ENCODE results near the gene SRY.
"Not testable (repeated sequence)": the region's sequence is repeated elsewhere in the genome, so short reads cannot be mapped to it uniquely, and the experiment has no call there.

SRY gene

GRCh38 chrY:2787600-2787999 lies at the start of gene SRY:
Gene SRY, minus strand, starts transcription at chrY:2787682. Its CDS starts 79 bp downstream, at chrY:2787603.
- in situ Hi-C loops (cut with HindIII; ENCODE audit: low sequenced_read_pairs): no loop called here
- no peak for DNase-seq (ENCODE audit: low read depth, low spot score)
- H3K4me3 ChIP-seq (ENCODE audit: low read depth, low read length): no peak within 1 kb of the TSS
- no peak for TF ChIP-seq CTCF (IDR thresholded peaks at IDR 0.05; ENCODE audit: low read depth, low read length)

DNA sequence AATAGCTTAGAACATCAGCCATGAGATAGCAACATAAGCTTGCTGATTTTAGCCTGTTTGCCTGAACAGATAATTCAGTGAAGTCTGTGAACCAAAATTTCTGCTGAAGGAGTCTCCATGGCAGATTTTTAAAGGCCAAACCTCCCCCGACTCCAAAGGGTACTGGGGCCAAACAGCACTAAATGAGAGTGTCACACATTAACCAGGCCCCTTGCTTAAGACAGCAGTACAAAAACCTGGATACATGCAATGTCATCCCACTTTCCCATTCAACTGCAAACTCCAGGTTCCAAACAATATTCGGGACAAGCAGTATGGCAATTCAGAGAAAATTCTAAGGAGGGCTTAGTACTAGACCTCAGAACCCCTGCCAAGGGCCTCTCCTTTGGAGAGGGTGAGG lies 49.6 kb upstream of the SRY start:
- in situ Hi-C loops (cut with HindIII; ENCODE audit: low sequenced_read_pairs): no loop called here
- no peak for DNase-seq (ENCODE audit: low read depth, low spot score)
- no peak for TF ChIP-seq CTCF (IDR thresholded peaks at IDR 0.05; ENCODE audit: low read depth, low read length)
- H3K4me3 ChIP-seq (ENCODE audit: low read depth, low read length): no peak overlapping the region

DNA sequence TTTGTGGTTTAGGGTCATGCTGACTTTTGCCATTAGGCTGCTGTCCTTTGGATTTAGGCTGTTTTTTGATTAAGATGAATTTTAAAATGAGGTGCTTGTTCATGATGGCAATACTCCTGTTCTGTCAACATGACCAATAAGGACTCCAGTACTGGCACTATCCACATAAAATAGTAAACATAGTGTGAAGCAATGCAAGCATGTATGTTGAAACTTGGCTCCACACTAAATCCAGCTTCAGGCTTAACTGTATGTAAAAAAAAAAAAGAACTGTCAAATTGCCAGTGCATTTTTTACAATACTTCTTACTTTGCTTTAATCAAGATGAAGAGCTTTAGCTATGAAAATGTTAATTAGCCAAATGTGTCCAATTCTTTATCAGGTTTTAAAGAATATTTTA lies 47.7 kb upstream of the SRY start:
- in situ Hi-C loops (cut with HindIII; ENCODE audit: low sequenced_read_pairs): no loop called here
- H3K4me3 ChIP-seq (ENCODE audit: low read depth, low read length): no peak overlapping the region
- TF ChIP-seq CTCF (IDR thresholded peaks at IDR 0.05; ENCODE audit: low read depth, low read length): no peak
- DNase-seq (ENCODE audit: low read depth, low spot score): no peak

GRCh38 chrY:2828497-2828896 lies 41.0 kb upstream of the SRY start:
- no peak for TF ChIP-seq CTCF (IDR thresholded peaks at IDR 0.05; ENCODE audit: low read depth, low read length)
- in situ Hi-C loops (cut with HindIII; ENCODE audit: low sequenced_read_pairs): no loop called here
- DNase-seq (ENCODE audit: low read depth, low spot score): no peak

GRCh38 chrY:2824471-2824870 lies 37.0 kb upstream of the SRY start:
- TF ChIP-seq CTCF (IDR thresholded peaks at IDR 0.05; ENCODE audit: low read depth, low read length): no peak
- H3K4me3 ChIP-seq (ENCODE audit: low read depth, low read length): no peak overlapping the region
- DNase-seq (ENCODE audit: low read depth, low spot score): no peak
- in situ Hi-C loops (cut with HindIII; ENCODE audit: low sequenced_read_pairs): no loop called here

More at GRCh38 chrY:2828497-2828896, 41.0 kb upstream of the SRY start:
- H3K4me3 ChIP-seq (ENCODE audit: low read depth, low read length): no peak overlapping the region

GRCh38 chrY:2817146-2817896 lies 29.8 kb upstream of the SRY start:
- H3K4me3 ChIP-seq (ENCODE audit: low read depth, low read length); DNase-seq (ENCODE audit: low read depth, low spot score); in situ Hi-C loops (cut with HindIII; ENCODE audit: low sequenced_read_pairs): not testable (repeated sequence)

- TF ChIP-seq CTCF (IDR thresholded peaks at IDR 0.05; ENCODE audit: low read depth, low read length): no peak
- no peak for DNase-seq (ENCODE audit: low read depth, low spot score)
- in situ Hi-C loops (cut with HindIII; ENCODE audit: low sequenced_read_pairs): no loop called here
- H3K4me3 ChIP-seq (ENCODE audit: low read depth, low read length): no peak overlapping the region
Observed at GRCh38 chrY:2800246-2800645, 12.8 kb upstream of the SRY start.

Measured in astrocyte of the spinal cord (primary cell).